PC-3 (cell line): ENCODE data around the gene TIMM29.

Experiments
- EZH2 ChIP-seq: fragments of 300-600 bp; sonication (generic); IDR thresholded peaks from one replicate; pipeline ENCODE4 v1.6.1; 2017; ENCODE audit warnings: antibody characterized with exemption, mild to moderate bottlenecking, low read length; ENCODE audit not compliant: unreplicated experiment
- EZH2phosphoT487 ChIP-seq: fragments of 300-600 bp; sonication (generic); IDR thresholded peaks from 2 replicates; pipeline ENCODE4 v1.6.1; 2018; ENCODE audit warnings: mild to moderate bottlenecking, antibody characterized with exemption, low read length, borderline replicate concordance
- TF ChIP-seq, protein P1 (sequence below): fragments of 300-600 bp; sonication (generic); conservative IDR thresholded peaks from 2 replicates; pipeline ENCODE4 v1.5.1; 2017; ENCODE audit warnings: antibody characterized with exemption, low read depth, mild to moderate bottlenecking, low read length

DNA sequence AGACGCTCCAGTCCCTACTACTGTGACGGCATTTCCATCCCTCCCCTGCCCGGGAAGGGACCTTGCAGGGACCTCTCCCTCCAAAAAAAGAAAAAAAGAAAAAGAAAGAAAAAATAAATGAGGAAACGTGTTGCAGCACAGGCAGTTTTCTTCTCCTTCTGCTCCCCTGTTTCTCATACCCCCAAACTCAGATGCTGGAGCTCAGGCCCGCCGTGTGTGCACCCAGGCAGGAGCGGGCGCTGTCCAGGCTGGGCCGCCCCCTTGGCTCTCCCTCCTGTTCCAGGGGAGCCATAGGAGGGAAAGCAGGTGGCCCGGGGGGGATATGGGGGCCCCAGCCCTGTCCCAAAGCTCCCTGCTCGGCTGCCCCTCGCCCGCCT, 6.0 kb upstream of the TIMM29 start:
- TF ChIP-seq, protein P1, sequence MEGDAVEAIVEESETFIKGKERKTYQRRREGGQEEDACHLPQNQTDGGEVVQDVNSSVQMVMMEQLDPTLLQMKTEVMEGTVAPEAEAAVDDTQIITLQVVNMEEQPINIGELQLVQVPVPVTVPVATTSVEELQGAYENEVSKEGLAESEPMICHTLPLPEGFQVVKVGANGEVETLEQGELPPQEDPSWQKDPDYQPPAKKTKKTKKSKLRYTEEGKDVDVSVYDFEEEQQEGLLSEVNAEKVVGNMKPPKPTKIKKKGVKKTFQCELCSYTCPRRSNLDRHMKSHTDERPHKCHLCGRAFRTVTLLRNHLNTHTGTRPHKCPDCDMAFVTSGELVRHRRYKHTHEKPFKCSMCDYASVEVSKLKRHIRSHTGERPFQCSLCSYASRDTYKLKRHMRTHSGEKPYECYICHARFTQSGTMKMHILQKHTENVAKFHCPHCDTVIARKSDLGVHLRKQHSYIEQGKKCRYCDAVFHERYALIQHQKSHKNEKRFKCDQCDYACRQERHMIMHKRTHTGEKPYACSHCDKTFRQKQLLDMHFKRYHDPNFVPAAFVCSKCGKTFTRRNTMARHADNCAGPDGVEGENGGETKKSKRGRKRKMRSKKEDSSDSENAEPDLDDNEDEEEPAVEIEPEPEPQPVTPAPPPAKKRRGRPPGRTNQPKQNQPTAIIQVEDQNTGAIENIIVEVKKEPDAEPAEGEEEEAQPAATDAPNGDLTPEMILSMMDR, result no peak
- TF ChIP-seq EZH2, result no peak
- TF ChIP-seq EZH2phosphoT487, result no peak
